AG04450 (cell line): ENCODE data around the gene TAL2. TPM values are rescaled to one million over a fixed set of nuclear protein-coding genes. Genes with fewer than 3 reads are reported as not detected.

Experiments used
- CTCF ChIA-PET: fragments of 300-600, 350-600 bp; formaldehyde crosslinking; extraction: SDS; loops from one replicate; lab custom pipeline; 2022; ENCODE audit warnings: antibody characterized with exemption, inconsistent platforms; lab: Charles Lee
- POLR2A ChIA-PET: fragments of 350-600 bp; formaldehyde crosslinking; extraction: SDS; loops from one replicate; lab custom pipeline; 2021; ENCODE audit warnings: antibody characterized with exemption, inconsistent platforms; lab: Yijun Ruan, JAX
- DNase-seq: peaks from one replicate; pipeline ENCODE4 v3.0.0-alpha.2; 2011; ENCODE audit warnings: low read depth, low spot score
- H3K27ac ChIP-seq: one replicate; pipeline ENCODE4 v1.5.1; 2012; ENCODE audit warnings: low read depth, low read length, control low read depth
- H3K27me3 ChIP-seq: one replicate; pipeline ENCODE4 v1.6.0; 2012; ENCODE audit warnings: low read length; ENCODE audit not compliant: control insufficient read depth, insufficient read depth
- H3K4me3 ChIP-seq: 2 replicates; pipeline ENCODE4 v1.5.1; 2011; ENCODE audit warnings: mild to moderate bottlenecking, low read depth, low read length, control low read depth
- H3K9me3 ChIP-seq: 2 replicates; pipeline ENCODE4 v1.5.1; 2012; ENCODE audit warnings: low read length; ENCODE audit not compliant: control insufficient read depth, insufficient read depth
- polyA plus RNA-seq: library from polyadenylated mRNA; depleted of rRNA; stranded (reverse); fragments of >200 nt; gene quantifications from 2 replicates; pipeline ENCODE4 v1.2.3, GENCODE V29; 2011
- TF ChIP-seq, protein P1 (sequence below): IDR thresholded peaks from 2 replicates; pipeline ENCODE4 v1.5.1; 2011; ENCODE audit warnings: low read depth, low read length, control low read depth, inconsistent platforms

Gene TAL2
- polyA plus RNA-seq, 1 experiment, result not detected

DNA sequence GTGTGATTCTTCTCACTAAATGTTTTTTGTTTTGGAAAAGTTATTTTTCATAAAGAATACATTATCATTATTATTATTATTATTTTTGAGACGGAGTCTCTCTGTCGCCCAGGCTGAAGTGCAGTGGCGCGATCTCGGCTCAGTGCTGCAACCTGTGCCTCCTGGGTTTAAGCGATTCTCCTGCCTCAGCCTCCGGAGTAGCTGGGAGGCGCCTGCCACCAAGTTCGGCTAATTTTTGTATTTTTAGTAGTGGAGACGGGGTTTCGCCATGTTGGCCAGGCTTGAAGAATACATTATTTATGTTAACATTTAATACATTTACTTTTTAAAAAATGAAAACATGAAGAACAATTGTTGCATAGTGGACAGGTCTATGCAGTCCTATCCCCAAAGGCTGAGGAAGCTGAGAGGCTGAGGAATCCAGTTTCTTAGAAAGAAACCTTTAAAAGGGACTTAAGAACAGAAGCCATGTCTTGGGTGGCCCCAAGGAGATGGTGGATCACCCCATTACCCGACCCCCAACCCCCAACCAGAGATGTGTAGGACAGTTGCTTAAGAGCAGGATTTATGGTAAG, 34.0 kb downstream of the TAL2 start:
- H3K27me3 ChIP-seq, result peaks cover 8% of the 10 kb centered on the region
- TF ChIP-seq, protein P1, sequence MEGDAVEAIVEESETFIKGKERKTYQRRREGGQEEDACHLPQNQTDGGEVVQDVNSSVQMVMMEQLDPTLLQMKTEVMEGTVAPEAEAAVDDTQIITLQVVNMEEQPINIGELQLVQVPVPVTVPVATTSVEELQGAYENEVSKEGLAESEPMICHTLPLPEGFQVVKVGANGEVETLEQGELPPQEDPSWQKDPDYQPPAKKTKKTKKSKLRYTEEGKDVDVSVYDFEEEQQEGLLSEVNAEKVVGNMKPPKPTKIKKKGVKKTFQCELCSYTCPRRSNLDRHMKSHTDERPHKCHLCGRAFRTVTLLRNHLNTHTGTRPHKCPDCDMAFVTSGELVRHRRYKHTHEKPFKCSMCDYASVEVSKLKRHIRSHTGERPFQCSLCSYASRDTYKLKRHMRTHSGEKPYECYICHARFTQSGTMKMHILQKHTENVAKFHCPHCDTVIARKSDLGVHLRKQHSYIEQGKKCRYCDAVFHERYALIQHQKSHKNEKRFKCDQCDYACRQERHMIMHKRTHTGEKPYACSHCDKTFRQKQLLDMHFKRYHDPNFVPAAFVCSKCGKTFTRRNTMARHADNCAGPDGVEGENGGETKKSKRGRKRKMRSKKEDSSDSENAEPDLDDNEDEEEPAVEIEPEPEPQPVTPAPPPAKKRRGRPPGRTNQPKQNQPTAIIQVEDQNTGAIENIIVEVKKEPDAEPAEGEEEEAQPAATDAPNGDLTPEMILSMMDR, result no peak
- CTCF ChIA-PET, result no interaction called here
- DNase-seq, result no peak
- H3K27ac ChIP-seq, result no peak overlapping the region
- H3K4me3 ChIP-seq, result no peak overlapping the region
- H3K9me3 ChIP-seq, result no peaks in the 10 kb centered on the region; the same call in 1 of the 2 replicates
- POLR2A ChIA-PET, result no interaction called here

DNA sequence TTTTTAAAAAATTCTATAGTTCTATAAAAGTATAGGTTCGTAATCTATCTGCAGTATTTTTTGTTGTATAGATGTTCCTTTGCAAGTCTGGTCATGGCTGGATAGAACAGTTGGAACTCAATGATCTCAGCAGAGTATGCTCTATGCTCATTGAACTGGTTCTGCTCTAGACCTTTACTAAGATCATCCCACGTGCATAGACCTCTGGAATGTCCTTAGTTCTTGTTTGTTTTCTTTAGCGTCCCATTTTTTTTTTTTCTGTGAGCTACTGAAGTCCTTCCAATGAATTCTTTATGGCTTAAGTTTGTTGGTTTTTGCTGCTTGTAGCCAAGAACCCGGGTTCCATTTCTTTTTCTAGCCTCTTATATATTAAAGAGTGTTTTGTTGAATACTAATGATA, 35.6 kb downstream of the TAL2 start:
- Histone ChIP-seq H3K9me3 (no peaks in the 10 kb centered on the region; the same call in 1 of the 2 replicates), H3K4me3 (no peak overlapping the region), H3K27ac (no peak overlapping the region), H3K27me3 (peaks cover 5% of the 10 kb centered on the region)
- POLR2A ChIA-PET, result no interaction called here
- no peak for DNase-seq
- TF ChIP-seq, protein P1, result no peak
- CTCF ChIA-PET, result no interaction called here

DNA sequence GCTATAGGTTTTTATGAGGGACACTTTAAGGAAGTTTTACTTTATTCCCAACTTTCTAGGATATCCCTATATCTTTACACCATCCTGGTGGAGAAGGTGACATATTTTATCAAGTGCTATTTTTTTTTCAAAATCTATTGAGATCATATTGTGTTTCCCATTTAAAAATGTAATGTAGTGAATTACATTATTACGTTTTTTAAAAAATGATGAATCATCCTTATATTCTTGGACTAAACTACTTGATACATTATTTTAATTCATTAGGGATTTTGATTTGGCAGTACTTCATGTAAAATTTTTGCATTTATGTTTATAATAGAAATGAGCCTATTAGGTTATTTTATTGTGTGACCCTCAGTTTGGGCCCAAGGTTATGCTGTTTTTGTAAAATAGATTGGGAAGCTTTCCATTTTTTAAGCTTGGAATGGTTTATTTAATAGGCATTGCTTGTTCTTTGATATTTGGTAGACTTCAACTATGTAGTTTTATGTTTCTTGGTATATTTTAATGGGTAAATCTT, 36.2 kb downstream of the TAL2 start:
- Histone ChIP-seq H3K4me3 (no peak overlapping the region), H3K27ac (no peak overlapping the region), H3K27me3 (peaks cover 5% of the 10 kb centered on the region), H3K9me3 (no peaks in the 10 kb centered on the region; the same call in 1 of the 2 replicates)
- TF ChIP-seq, protein P1, result no peak
- ChIA-PET CTCF (no interaction called here), POLR2A (no interaction called here)
- DNase-seq, result no peak

DNA sequence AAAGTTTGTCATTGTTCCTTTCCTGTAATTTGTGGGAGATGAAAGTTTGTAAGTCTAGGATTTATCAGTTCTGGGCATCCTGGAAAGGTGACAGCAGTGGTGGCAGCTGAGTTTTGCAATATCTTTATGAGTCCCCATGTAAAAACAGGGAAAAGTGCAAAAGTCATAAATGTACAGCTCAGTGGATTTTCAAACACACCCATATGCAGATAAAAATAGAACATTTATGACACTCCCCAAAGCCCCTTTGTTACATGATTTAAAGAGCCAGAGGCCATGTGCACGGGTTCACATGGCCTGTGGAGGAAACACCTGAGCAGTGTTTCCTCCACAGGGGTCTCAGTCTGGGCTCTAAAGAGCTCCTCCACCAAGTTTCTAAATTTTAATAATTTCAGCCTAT, 38.4 kb downstream of the TAL2 start:
- POLR2A ChIA-PET, result no interaction called here
- H3K27ac ChIP-seq, result no peak overlapping the region
- no peaks in the 10 kb centered on the region for H3K9me3 ChIP-seq
- H3K4me3 ChIP-seq, result no peak overlapping the region
- CTCF ChIA-PET, result no interaction called here
- DNase-seq, result no peak
- TF ChIP-seq, protein P1, result no peak
- no peaks in the 10 kb centered on the region for H3K27me3 ChIP-seq

DNA sequence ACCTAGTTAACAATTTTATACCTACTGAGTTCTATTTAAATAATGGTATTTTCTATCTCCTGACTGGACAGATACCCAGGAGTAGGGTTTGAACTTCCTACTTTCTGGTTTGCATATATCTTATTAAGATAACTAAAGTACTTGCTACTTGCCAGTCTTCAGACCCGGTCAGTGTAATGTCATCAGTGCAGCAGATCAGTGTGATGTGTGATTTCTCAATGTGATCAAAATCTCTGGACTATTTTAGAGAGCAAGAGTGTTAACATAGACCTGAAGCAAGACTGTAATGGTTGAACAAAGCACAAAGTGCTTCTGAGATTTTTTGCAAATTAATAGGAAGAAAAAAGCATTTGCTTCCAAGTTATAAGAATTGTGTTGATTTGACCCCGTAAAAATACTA, 38.9 kb downstream of the TAL2 start:
- no peak for DNase-seq
- TF ChIP-seq, protein P1, result no peak
- Histone ChIP-seq H3K4me3 (no peak overlapping the region), H3K27ac (no peak overlapping the region), H3K9me3 (no peaks in the 10 kb centered on the region), H3K27me3 (no peaks in the 10 kb centered on the region)
- ChIA-PET POLR2A (no interaction called here), CTCF (no interaction called here)
